Measurements from ENCODE around the gene PPCS. TPM values are rescaled to one million over a fixed set of nuclear protein-coding genes. Genes with fewer than 3 reads are reported as not detected.

The PPCS gene
- total RNA-seq, 1 donor from 2014 or later: 63.3 TPM

DNA sequence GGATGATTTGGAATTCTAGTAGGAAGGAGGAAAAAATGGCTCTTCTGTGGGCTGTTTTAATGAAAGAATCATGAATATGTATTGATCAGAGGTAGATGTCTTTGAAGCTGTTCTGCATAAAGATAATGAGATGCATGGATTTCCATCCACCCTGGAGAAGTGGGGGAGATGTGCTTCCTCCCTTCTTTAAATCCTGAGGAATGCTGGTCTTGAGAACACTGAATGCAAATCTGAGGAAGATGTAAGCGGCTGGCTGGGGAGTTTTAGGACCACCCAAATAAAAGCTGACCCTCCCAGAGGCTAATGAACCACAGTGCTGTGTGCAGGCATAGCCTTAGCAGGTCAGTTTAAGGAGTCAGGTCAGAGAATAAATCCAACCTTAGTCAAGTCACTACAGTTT is 37.8 kb upstream of the PPCS start:
- H3K27ac Mint-ChIP-seq: no peak overlapping the region
- H3K4me2 ChIP-seq: peak overlapping the region; percentile 38

DNA sequence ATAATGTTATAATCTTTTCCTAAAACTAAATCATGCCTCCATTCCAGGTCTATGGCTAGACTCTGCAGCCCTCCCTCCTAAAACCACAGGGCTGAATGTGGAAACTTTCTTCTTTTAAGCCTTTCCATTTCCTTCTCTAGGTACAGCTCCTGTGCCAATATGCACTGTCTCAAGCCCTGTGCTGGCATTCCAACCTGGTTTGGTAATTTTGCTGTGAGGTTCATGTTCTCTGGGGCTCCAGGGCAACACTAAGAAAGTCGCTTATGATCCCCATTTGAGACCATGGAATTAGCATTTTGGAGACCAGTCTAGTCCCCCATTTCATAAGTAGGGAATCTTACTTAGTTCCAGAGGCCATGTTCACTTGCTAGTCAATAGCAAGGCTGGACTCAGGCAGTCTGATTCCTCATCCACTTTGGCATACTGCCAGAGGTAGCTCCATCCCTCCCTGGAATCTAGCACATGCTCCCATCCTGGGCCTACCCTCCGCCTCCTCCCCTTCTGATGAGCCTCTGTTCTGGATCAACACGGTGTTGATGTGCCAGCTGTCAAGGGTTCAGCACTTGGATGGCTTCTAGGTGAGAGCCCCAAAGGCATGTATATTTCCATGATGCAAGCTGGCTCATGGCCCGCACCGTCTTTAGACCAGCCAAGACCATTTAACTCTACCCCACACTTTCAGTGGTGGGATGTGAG is 37.1 kb upstream of the PPCS start:
- Histone ChIP-seq H3K4me3 (no peak overlapping the region), H3K79me2 (ENCODE audit: low read depth) (no peaks in the 10 kb centered on the region), H3K36me3 (no peaks in the 10 kb centered on the region), H3F3A (ENCODE audit: low read depth) (peaks cover 11% of the 10 kb centered on the region), H3K27me3 (no peaks in the 10 kb centered on the region), H3K4me1 (peaks cover 18% of the 10 kb centered on the region), H3K9ac (no peak overlapping the region), H3K9me3 (ENCODE audit: low read depth) (no peaks in the 10 kb centered on the region), H3K27ac (no peak overlapping the region), H2AFZ (replicated peaks) (no peak overlapping the region), H4K20me1 (ENCODE audit: low read depth) (no peaks in the 10 kb centered on the region), H3K4me2 (peak overlapping the region; percentile 38)
- H3K27me3 Mint-ChIP-seq (ENCODE audit: insufficient read depth, low read depth): peaks cover 2% of the 10 kb centered on the region
- TF ChIP-seq EZH2phosphoT487 (IDR thresholded peaks at IDR 0.05) (no peak), EZH2 (IDR thresholded peaks at IDR 0.05) (no peak)
- TF ChIP-seq, protein P1, sequence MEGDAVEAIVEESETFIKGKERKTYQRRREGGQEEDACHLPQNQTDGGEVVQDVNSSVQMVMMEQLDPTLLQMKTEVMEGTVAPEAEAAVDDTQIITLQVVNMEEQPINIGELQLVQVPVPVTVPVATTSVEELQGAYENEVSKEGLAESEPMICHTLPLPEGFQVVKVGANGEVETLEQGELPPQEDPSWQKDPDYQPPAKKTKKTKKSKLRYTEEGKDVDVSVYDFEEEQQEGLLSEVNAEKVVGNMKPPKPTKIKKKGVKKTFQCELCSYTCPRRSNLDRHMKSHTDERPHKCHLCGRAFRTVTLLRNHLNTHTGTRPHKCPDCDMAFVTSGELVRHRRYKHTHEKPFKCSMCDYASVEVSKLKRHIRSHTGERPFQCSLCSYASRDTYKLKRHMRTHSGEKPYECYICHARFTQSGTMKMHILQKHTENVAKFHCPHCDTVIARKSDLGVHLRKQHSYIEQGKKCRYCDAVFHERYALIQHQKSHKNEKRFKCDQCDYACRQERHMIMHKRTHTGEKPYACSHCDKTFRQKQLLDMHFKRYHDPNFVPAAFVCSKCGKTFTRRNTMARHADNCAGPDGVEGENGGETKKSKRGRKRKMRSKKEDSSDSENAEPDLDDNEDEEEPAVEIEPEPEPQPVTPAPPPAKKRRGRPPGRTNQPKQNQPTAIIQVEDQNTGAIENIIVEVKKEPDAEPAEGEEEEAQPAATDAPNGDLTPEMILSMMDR (IDR thresholded peaks at IDR 0.05): no peak
- no peaks in the 10 kb centered on the region for H3K9me3 Mint-ChIP-seq
- no peak overlapping the region for H3K27ac Mint-ChIP-seq
- H3K36me3 Mint-ChIP-seq: no peaks in the 10 kb centered on the region
- DNase-seq (ENCODE audit: low spot score): no peak
- H3K4me1 Mint-ChIP-seq: peaks cover 32% of the 10 kb centered on the region
- no peak overlapping the region for H3K4me3 Mint-ChIP-seq

More for the DNA sequence above, 37.8 kb upstream of the PPCS start:
- TF ChIP-seq, protein P1 (IDR thresholded peaks at IDR 0.05): no peak
- TF ChIP-seq EZH2 (IDR thresholded peaks at IDR 0.05) (no peak), EZH2phosphoT487 (IDR thresholded peaks at IDR 0.05) (no peak)
- DNase-seq (ENCODE audit: low spot score): peak; percentile 53
- H3K36me3 ChIP-seq: no peaks in the 10 kb centered on the region
- no peaks in the 10 kb centered on the region for H3K36me3 Mint-ChIP-seq
- H3K27me3 Mint-ChIP-seq (ENCODE audit: insufficient read depth, low read depth): peaks cover 2% of the 10 kb centered on the region
- H3K27ac ChIP-seq: no peak overlapping the region
- H3K9me3 ChIP-seq (ENCODE audit: low read depth): no peaks in the 10 kb centered on the region
- no peaks in the 10 kb centered on the region for H3K27me3 ChIP-seq
- H2AFZ ChIP-seq (replicated peaks): no peak overlapping the region
- H3F3A ChIP-seq (ENCODE audit: low read depth): peaks cover 11% of the 10 kb centered on the region
- no peaks in the 10 kb centered on the region for H4K20me1 ChIP-seq (ENCODE audit: low read depth)
- H3K4me3 ChIP-seq: no peak overlapping the region
- no peak overlapping the region for H3K4me3 Mint-ChIP-seq
- H3K4me1 ChIP-seq: peaks cover 18% of the 10 kb centered on the region
- peaks cover 29% of the 10 kb centered on the region for H3K4me1 Mint-ChIP-seq
- H3K79me2 ChIP-seq (ENCODE audit: low read depth): no peaks in the 10 kb centered on the region
- no peak overlapping the region for H3K9ac ChIP-seq
- no peaks in the 10 kb centered on the region for H3K9me3 Mint-ChIP-seq

DNA sequence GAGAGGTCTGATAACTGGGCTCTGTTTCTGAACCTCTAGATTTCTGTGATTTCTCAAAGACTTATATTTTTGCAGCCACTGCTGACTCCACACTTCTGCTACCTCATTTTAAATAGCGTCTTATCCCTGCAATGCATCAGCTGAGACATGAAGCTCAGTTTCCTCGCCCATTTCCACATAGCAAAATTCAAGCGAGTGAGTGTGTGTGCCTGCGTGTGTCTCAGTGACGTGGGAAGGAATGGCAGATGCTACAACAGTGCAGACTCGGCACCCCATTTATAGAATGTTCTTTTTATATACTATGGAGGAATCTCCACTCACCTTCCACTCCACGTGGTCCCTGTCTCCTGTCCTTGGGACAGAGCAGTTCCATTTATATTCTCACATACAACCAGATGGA is 36.2 kb upstream of the PPCS start:
- Mint-ChIP-seq H3K27me3 (ENCODE audit: insufficient read depth, low read depth) (peaks cover 2% of the 10 kb centered on the region), H3K4me1 (peaks cover 32% of the 10 kb centered on the region), H3K36me3 (no peaks in the 10 kb centered on the region), H3K9me3 (no peaks in the 10 kb centered on the region), H3K4me3 (no peak overlapping the region), H3K27ac (no peak overlapping the region)
- H4K20me1 ChIP-seq (ENCODE audit: low read depth): no peaks in the 10 kb centered on the region
- TF ChIP-seq EZH2 (IDR thresholded peaks at IDR 0.05): no peak
- no peak for TF ChIP-seq EZH2phosphoT487 (IDR thresholded peaks at IDR 0.05)
- TF ChIP-seq, protein P1 (IDR thresholded peaks at IDR 0.05): no peak
- H3K79me2 ChIP-seq (ENCODE audit: low read depth): no peaks in the 10 kb centered on the region
- H3K4me3 ChIP-seq: no peak overlapping the region
- H3K9ac ChIP-seq: no peak overlapping the region
- peaks cover 11% of the 10 kb centered on the region for H3F3A ChIP-seq (ENCODE audit: low read depth)
- no peaks in the 10 kb centered on the region for H3K9me3 ChIP-seq (ENCODE audit: low read depth)
- DNase-seq (ENCODE audit: low spot score): no peak
- H3K27me3 ChIP-seq: no peaks in the 10 kb centered on the region
- no peak overlapping the region for H2AFZ ChIP-seq (replicated peaks)
- H3K27ac ChIP-seq: no peak overlapping the region
- peaks cover 18% of the 10 kb centered on the region for H3K4me1 ChIP-seq
- no peaks in the 10 kb centered on the region for H3K36me3 ChIP-seq
- no peak overlapping the region for H3K4me2 ChIP-seq
